SU-DHL-6 (cell line): ENCODE results near the gene CCDC15.

Source experiments
- H2AFZ ChIP-seq: fragments of 200-600 bp; sonication (generic); 2 replicates; pipeline ENCODE4 v1.6.1; 2014; ENCODE audit warnings: low read depth, mild to moderate bottlenecking, moderate library complexity, mixed read lengths, antibody characterized with exemption, low read length; ENCODE audit not compliant: severe bottlenecking
- H3F3A ChIP-seq: fragments of 200-600 bp; shearing (Covaris generic); 2 replicates; pipeline ENCODE4 v1.6.0; 2016; ENCODE audit warnings: antibody characterized with exemption, mild to moderate bottlenecking; ENCODE audit not compliant: insufficient read depth
- H3K27ac ChIP-seq: fragments of 200-600 bp; sonication (generic); 2 replicates; pipeline ENCODE4 v1.5.1; 2016; ENCODE audit warnings: low read depth, mild to moderate bottlenecking, low read length, moderate library complexity, mixed read lengths
- H3K27me3 ChIP-seq: fragments of 200-600 bp; sonication (generic), shearing (Covaris generic); 2 replicates; pipeline ENCODE4 v1.6.0; 2014; ENCODE audit warnings: mild to moderate bottlenecking, low read length
- H3K36me3 ChIP-seq: fragments of 200-600 bp; sonication (generic); 2 replicates; pipeline ENCODE4 v1.6.1; 2014; ENCODE audit warnings: mild to moderate bottlenecking, low read length, mixed read lengths
- H3K4me2 ChIP-seq: fragments of 300-600, 200-600 bp; shearing (Covaris generic), sonication (generic); 2 replicates; pipeline ENCODE4 v1.6.0; 2014; ENCODE audit warnings: low read length, low read depth, mild to moderate bottlenecking; ENCODE audit not compliant: poor library complexity, severe bottlenecking
- H3K4me3 ChIP-seq: fragments of 200-600 bp; sonication (generic); 2 replicates; pipeline ENCODE4 v1.5.1; 2014; ENCODE audit warnings: antibody characterized with exemption, low read length, mild to moderate bottlenecking, mixed read lengths; ENCODE audit not compliant: insufficient read depth, poor library complexity, severe bottlenecking
- H3K79me2 ChIP-seq: fragments of 200-600 bp; sonication (generic); 2 replicates; pipeline ENCODE4 v1.6.1; 2014; ENCODE audit warnings: mild to moderate bottlenecking, low read length, moderate library complexity; ENCODE audit not compliant: insufficient read depth
- H3K9ac ChIP-seq: fragments of 200-600 bp; sonication (generic); 2 replicates; pipeline ENCODE4 v1.7.0; 2014; ENCODE audit warnings: mild to moderate bottlenecking, low read length
- H3K9me2 ChIP-seq: fragments of 200-600 bp; sonication (generic); replicated peaks from 2 replicates; pipeline ENCODE4 v1.6.1; 2014; ENCODE audit warnings: low read length; ENCODE audit not compliant: insufficient read depth
- H3K9me3 ChIP-seq: fragments of 200-600 bp; sonication (generic); 2 replicates; pipeline ENCODE4 v1.6.1; 2014; ENCODE audit warnings: low read length, mixed read lengths; ENCODE audit not compliant: insufficient read depth
- H4K20me1 ChIP-seq: fragments of 200-600 bp; sonication (generic); 2 replicates; pipeline ENCODE4 v1.6.1; 2014; ENCODE audit warnings: low read depth, mild to moderate bottlenecking, antibody characterized with exemption, low read length, moderate library complexity, mixed read lengths
- CTCF ChIP-seq: fragments of 200-600 bp; sonication (generic); IDR thresholded peaks from one replicate; pipeline ENCODE4 v1.5.1; 2017; ENCODE audit warnings: antibody characterized with exemption, mild to moderate bottlenecking, low read length, moderate library complexity; ENCODE audit not compliant: insufficient read depth, poor library complexity, severe bottlenecking
- EZH2phosphoT487 ChIP-seq: fragments of 200-600 bp; sonication (generic), shearing (Covaris generic); conservative IDR thresholded peaks from 2 replicates; pipeline ENCODE4 v1.6.1; 2018; ENCODE audit warnings: mild to moderate bottlenecking, antibody characterized with exemption, low read length, moderate library complexity, mixed read lengths

CCDC15 gene

GRCh38 chr11:124942466-124943253, 11.3 kb upstream of the CCDC15 start:
- H3K27ac ChIP-seq = no peak overlapping the region
- H3K9me2 ChIP-seq = no peaks in the 10 kb centered on the region
- no peaks in the 10 kb centered on the region for H3K79me2 ChIP-seq
- no peaks in the 10 kb centered on the region for H3F3A ChIP-seq
- no peaks in the 10 kb centered on the region for H3K36me3 ChIP-seq
- no peak for TF ChIP-seq CTCF
- TF ChIP-seq EZH2phosphoT487 = no peak
- H3K4me3 ChIP-seq = no peak overlapping the region
- H3K27me3 ChIP-seq = no peaks in the 10 kb centered on the region
- no peaks in the 10 kb centered on the region for H4K20me1 ChIP-seq
- no peaks in the 10 kb centered on the region for H3K9me3 ChIP-seq
- H2AFZ ChIP-seq = no peak overlapping the region
- H3K9ac ChIP-seq = no peak overlapping the region
- no peak overlapping the region for H3K4me2 ChIP-seq

DNA sequence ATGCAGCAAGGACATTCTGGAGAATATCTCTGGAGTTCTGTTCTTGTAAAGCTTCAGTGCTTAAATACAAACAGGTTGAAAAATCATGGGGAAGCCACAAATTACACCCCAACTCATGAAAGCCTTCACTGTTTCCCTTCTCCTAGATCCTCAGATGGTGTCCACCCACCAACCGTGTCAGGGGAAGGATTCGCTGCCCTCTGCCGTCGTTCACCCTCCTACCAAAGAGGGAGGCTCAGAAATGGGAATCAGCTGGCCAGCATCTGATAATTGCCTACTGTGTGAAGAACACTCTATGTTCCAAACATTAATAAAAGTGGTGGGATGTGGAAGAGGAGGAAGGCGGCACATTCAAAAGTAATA, 10.8 kb upstream of the CCDC15 start:
- H3K27me3 ChIP-seq = no peaks in the 10 kb centered on the region
- TF ChIP-seq CTCF (no peak), EZH2phosphoT487 (no peak)
- no peaks in the 10 kb centered on the region for H3K79me2 ChIP-seq
- no peak overlapping the region for H2AFZ ChIP-seq
- no peak overlapping the region for H3K4me3 ChIP-seq
- H4K20me1 ChIP-seq = no peaks in the 10 kb centered on the region
- no peak overlapping the region for H3K4me2 ChIP-seq
- no peak overlapping the region for H3K27ac ChIP-seq
- H3K9me2 ChIP-seq = no peaks in the 10 kb centered on the region
- no peaks in the 10 kb centered on the region for H3F3A ChIP-seq
- H3K9me3 ChIP-seq = no peaks in the 10 kb centered on the region
- no peaks in the 10 kb centered on the region for H3K36me3 ChIP-seq
- H3K9ac ChIP-seq = no peak overlapping the region

DNA sequence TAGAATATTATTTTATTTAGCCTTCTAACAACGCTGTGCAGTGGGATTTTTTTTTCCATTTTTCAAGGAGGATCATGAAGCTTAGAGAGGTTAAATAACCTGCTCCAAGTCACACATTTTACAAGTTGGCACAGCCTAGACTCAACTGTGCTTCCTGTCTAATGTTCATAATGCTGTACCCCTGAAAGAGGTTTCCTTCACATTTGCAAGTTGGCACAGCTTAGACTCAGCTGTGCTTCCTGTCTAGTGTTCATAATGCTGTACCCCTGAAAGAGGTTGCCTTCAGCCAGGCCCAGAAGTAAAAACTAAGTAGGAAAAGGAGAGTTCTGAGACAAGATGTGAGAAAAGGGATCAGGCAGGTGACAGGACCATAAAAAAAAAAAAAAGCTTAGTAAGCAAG, 10.3 kb upstream of the CCDC15 start:
- Histone ChIP-seq H3F3A (no peaks in the 10 kb centered on the region), H4K20me1 (no peaks in the 10 kb centered on the region), H2AFZ (no peak overlapping the region), H3K36me3 (no peaks in the 10 kb centered on the region), H3K79me2 (no peaks in the 10 kb centered on the region), H3K9ac (no peak overlapping the region), H3K27ac (no peak overlapping the region), H3K27me3 (no peaks in the 10 kb centered on the region), H3K4me2 (no peak overlapping the region), H3K4me3 (no peak overlapping the region), H3K9me2 (no peaks in the 10 kb centered on the region), H3K9me3 (no peaks in the 10 kb centered on the region)
- TF ChIP-seq CTCF (no peak), EZH2phosphoT487 (no peak)
